Caco-2 (cell line): ENCODE measurements around the gene OAF. TPM values are rescaled to one million over a fixed set of nuclear protein-coding genes. Genes with fewer than 3 reads are reported as not detected.

Source experiments
- total RNA-seq: library from RNA; stranded (reverse); gene quantifications from 2 replicates; pipeline ENCODE4 v1.2.3, GENCODE V29; 2022

Gene OAF
- total RNA-seq, 1 experiment from 2014 or later = 31.3 TPM

Other genes starting within 250 kb of the OAF start
- 4.3 TPM in 2 replicates for gene TRIM29, start 72.9 kb upstream of the OAF start, total RNA-seq
- not detected in 2 replicates for gene POU2F3, start 29.1 kb downstream of the OAF start, total RNA-seq
- gene TLCD5, start 114.3 kb downstream of the OAF start, total RNA-seq = 9.8 and 11.8 TPM in 2 replicates
- 89.2 and 89.3 TPM in 2 replicates for gene ARHGEF12, start 125.4 kb downstream of the OAF start, total RNA-seq